GM12892 (cell line): ENCODE results near the gene ANKH.

Experiments used
- POLR2A ChIP-seq: IDR thresholded peaks from 2 replicates; pipeline ENCODE4 v1.6.1; 2011; ENCODE audit warnings: low read depth, low read length, control low read depth
- TAF1 ChIP-seq: IDR thresholded peaks from 2 replicates; pipeline ENCODE4 v1.6.1; 2011; ENCODE audit warnings: low read depth, mild to moderate bottlenecking, control low read depth, low read length, borderline replicate concordance

DNA sequence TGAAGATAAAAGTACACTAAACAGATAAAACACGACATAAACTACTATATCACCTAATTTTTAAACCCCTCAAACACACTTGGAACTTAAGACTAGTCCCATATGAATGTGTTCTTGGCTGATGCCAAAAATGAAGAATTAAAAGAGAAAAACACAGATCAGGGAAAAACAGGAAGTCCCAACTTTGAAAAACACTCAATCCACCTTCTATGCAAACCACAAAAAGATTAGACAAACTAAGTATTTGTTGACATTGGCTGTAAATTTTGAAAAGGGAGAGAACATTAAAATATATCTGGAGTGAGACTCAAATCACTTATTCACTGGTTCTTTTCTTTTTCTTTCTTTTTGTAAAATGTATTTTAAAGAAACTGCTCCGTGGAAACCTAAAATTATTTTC lies 81.4 kb downstream of the ANKH start:
- TF ChIP-seq POLR2A (no peak), TAF1 (no peak)
